NCI-H2029 treated with DMSO at 0.1 percent for 48 hours (cell line): ENCODE measurements around the gene KRTAP6-3.

Experiments
- DNase-seq: peaks from one replicate; lab custom pipeline; 2025; lab: John Stamatoyannopoulos, UW

KRTAP6-3 gene, protein sequence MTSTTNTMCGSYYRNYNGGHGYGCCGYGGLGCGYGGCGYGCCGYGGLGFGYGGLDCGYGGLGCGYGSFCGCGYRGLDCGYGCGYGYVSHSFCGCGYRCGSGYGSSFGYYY

DNA sequence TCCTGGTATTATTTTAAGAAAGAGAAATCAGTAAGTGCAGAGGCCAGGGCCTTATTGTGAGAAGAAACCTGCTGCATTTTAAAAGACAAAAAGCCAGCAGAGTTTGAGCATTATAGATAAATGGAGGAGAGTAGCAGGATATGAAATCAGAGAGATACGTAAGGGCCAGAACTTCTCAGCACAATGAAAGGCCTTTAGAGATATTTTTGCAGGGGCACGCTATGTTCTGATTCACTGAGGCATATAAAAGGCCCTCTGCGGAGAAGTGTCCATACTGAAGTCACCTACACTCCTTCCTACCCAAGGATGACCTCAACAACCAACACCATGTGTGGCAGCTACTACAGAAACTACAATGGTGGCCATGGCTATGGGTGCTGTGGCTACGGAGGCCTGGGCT, at the start of gene KRTAP6-3:
TSS of gene KRTAP6-3 (plus strand) at position 301 of the 400 bp plus-strand sequence. CDS start at position 307, 6 bp downstream.
- no peak for DNase-seq

DNA sequence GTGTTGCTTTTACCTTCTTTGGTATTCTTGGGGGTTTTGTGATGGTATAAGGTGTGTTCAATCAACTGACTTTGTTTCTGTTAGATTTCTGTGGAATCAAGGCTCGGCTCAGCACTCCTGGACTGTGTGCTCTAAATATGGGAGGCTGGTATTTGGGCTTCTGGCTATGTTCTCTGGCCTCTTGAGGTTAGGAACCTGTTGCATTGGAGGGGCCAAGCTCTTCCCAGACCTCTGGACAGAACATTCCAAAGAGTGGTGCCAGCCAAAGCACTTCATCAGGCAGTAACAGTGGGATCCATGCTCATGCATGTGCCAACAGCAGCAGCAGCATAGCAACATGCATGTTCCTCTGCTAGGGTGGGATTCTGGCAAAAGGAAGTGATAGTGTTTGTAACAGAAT, 39.5 kb upstream of the KRTAP6-3 start:
- no peak for DNase-seq

- DNase-seq = no peak
Observed at GRCh38 chr21:30555095-30555494, 37.1 kb upstream of the KRTAP6-3 start.

- DNase-seq = no peak
Observed at GRCh38 chr21:30561264-30561895, 30.9 kb upstream of the KRTAP6-3 start, which contains the start of gene KRTAP19-7. KRTAP19-7 (minus strand) TSS chr21:30561314; CDS start chr21:30561289, 25 bp downstream.

GRCh38 chr21:30561957-30562356, 30.3 kb upstream of the KRTAP6-3 start:
- no peak for DNase-seq

DNA sequence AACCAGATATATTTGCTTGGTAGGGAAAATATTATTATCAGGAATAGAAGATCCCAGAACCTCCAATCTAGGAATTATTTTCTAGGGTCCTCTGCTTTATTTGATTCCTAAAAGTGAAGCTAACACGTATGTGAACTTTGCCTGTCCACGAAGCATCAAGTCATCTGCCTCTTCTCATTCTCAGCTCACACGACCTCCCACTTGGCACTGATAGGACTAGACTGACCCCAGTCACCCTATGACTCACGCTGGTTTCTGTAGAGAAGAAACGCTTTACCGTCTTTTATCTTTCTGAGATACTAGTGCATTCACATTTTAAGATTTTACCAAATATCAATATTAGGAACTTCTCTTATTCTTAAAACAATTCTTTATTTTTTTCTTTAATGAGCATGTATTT, 29.2 kb upstream of the KRTAP6-3 start:
- DNase-seq = no peak

DNA sequence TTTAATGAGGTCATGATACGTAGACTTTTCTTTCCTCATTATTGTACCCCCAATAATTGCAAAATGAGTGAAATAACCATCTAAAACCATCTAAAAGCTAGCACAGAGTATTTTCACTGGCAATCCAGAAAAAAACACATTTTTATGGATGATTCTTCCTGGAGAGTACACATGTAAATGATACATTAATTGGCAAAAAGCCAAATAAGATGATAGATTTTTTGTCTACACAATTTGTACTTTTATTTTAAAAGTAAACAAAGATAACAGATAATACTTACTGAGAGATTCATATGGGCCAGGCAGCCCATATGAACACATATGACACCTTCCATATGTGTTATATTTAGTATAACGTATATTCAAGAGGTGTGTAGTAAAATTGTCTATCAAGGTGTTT, 28.6 kb upstream of the KRTAP6-3 start:
- DNase-seq = no peak

- no peak for DNase-seq
Observed at GRCh38 chr21:30567617-30568016, 24.6 kb upstream of the KRTAP6-3 start.

DNA sequence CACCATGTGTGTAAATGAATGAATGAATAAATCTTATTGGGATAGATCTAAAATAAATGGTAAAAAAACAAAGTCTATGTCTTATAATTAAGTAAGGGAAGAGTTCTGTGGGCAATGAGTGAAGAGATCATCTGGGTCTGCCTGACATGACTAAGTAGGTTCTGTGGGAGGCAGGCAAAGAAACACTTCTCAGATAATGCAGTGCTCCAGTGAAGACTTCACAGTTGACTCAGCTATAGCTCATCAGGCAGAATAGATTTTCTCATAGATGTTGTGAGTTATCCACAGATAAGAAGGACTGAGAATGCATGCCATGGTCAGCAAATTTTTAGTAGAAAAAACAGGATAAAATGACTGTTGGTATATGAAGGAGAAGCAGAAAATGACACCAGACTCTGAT, 14.5 kb upstream of the KRTAP6-3 start:
- no peak for DNase-seq

GRCh38 chr21:30579346-30579745, 12.9 kb upstream of the KRTAP6-3 start:
- DNase-seq = no peak

- DNase-seq = no peak
Observed at GRCh38 chr21:30580132-30580531, 12.1 kb upstream of the KRTAP6-3 start.

DNA sequence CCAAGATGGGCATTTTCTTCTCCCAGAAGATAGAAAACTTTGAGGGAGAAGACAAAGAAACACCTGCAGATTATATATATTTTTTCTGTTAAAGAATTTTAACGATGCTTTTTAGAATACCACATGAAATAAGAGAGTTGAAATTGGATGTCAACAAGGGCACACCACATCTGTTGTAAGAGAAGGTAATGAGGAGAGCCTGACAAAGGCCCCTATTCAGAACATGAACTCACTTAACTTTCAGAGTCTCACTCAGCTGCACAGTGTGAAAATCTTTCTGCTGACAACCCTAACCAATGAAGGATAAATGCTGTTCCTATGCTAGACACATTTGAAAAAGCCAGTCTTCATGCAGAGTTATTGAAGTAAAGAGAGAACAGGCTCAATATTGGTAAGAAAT, 9.4 kb upstream of the KRTAP6-3 start:
- no peak for DNase-seq

DNA sequence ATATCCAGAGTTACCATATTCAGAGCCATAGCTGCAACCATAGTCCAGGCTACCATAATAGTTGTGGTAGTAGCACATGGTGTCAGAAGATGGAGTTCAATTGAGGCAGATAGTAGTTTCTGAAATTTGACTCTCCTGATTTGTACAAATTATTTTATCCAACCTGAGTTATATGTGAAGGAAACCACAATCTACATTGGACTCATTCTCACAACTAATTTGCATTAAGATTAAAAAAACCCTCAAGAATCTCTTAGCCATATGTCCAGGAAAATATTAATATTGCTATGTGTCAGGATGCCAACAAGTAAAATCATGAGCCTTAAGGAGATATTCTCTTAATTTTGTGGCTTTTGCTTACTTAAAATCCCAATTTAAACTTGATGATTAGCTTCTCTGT, 1.9 kb upstream of the KRTAP6-3 start, which contains the start of gene KRTAP22-2:
TSS of gene KRTAP22-2 (minus strand) at position 101 of the 400 bp plus-strand sequence.
- no peak for DNase-seq

- DNase-seq = no peak
Observed at GRCh38 chr21:30598802-30599201, 6.6 kb downstream of the KRTAP6-3 start, which contains the start of gene KRTAP6-2. KRTAP6-2 (minus strand) TSS chr21:30598902; CDS start chr21:30598874, 28 bp downstream.

DNA sequence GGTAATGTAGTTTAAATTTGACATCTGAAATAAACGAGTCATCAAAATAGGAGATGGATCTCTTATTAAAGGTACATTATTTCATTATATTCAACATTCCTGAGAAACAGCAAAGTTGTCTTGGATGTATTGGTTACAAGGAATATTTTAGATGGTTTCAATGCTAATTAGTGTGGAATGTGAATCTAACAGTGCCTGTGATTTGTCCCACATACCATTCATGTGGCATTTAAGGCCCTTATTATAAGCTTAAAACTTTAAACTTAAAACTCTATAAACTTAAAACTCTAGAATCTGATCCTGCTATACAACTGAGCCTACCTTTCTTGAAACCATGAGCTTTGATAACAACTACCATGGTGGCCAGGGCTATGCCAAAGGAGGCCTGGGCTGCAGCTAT, 8.5 kb downstream of the KRTAP6-3 start, which contains the start of gene KRTAP22-1:
TSS of gene KRTAP22-1 (plus strand) at position 301 of the 400 bp plus-strand sequence.
- DNase-seq = no peak

- DNase-seq = no peak
Observed at GRCh38 chr21:30605968-30606367, 13.7 kb downstream of the KRTAP6-3 start.

GRCh38 chr21:30612132-30612531, 19.9 kb downstream of the KRTAP6-3 start:
- DNase-seq = no peak

- no peak for DNase-seq
Observed at GRCh38 chr21:30613836-30614235, 21.6 kb downstream of the KRTAP6-3 start, which contains the start of gene KRTAP6-1. KRTAP6-1 (minus strand) TSS chr21:30613930; CDS start chr21:30613904, 26 bp downstream.

- DNase-seq = no peak
Observed at GRCh38 chr21:30615199-30615598, 23.0 kb downstream of the KRTAP6-3 start.

- DNase-seq = no peak
Observed at GRCh38 chr21:30616125-30616524, 23.9 kb downstream of the KRTAP6-3 start, which contains the start of gene KRTAP20-1. KRTAP20-1 (plus strand) TSS chr21:30616425; CDS start chr21:30616455, 30 bp downstream.

- DNase-seq = no peak
Observed at GRCh38 chr21:30620080-30620479, 27.8 kb downstream of the KRTAP6-3 start.

DNA sequence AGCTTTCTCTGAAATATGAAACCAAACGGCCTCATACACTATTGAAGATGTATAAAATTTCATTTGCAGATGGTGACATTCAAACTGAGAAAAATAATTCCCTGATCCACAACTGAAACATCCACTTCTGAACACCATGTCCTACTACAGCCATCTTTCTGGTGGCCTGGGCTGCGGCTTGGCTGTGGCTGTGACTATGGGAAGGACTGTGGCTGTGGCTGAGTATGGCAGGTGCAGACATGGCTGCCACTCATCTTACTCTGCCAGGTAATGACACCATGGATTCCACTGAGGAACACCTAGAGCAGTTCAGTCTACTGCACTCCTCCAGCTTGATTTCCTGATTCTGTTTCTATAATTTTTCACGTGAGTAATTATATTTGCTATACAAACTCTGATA, 28.3 kb downstream of the KRTAP6-3 start, which contains the start of gene KRTAP20-4:
TSS of gene KRTAP20-4 (plus strand) at position 106 of the 400 bp plus-strand sequence.
- DNase-seq = no peak

DNA sequence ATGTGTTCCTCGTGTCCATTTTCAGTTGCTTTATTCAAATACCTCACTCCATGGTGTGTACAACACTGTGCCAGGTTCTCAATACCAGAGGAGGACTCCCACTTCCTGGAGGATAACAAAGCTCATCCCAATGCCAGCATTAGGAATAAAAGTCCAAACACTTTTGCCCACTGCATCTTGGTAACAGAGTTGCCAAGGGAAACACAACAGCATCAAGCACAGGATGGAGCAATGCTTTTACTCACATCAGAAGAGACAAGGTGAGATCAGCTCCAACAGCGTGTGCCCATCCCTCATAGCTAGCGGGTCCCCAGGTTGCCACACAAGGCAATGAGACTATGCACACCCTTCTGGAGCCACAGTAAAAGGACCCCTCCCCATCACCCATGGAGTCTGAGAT, 31.1 kb downstream of the KRTAP6-3 start:
- no peak for DNase-seq
